Stimulated activated CD8-positive, alpha-beta memory T cell treated with anti-CD3 and anti-CD28 coated beads, Interleukin-4, amount 100 ng/mL, for 24 hours (primary cell): ENCODE results near the gene RHBG.
A peak's percentile ranks its signal among the peaks of the same experiment; 100 is the strongest.

Source experiments
- DNase-seq: peaks from one replicate; pipeline ENCODE4 v3.0.0-alpha.2; 2020; ENCODE audit warnings: low read depth

RHBG gene

GRCh38 chr1:156406251-156406650, 37.2 kb downstream of the RHBG start:
- no peak for DNase-seq

- no peak for DNase-seq
Measured at GRCh38 chr1:156407344-156407743, 38.3 kb downstream of the RHBG start.

- no peak for DNase-seq
Measured at GRCh38 chr1:156407760-156408159, 38.7 kb downstream of the RHBG start.

GRCh38 chr1:156409439-156409838, 40.4 kb downstream of the RHBG start:
- no peak for DNase-seq

- no peak for DNase-seq
Measured at GRCh38 chr1:156410238-156410637, 41.2 kb downstream of the RHBG start.

GRCh38 chr1:156410740-156411139, 41.7 kb downstream of the RHBG start:
- DNase-seq = no peak

GRCh38 chr1:156412653-156413321, 43.8 kb downstream of the RHBG start:
- no peak for DNase-seq

- DNase-seq = no peak
Measured at GRCh38 chr1:156413391-156414246, 44.6 kb downstream of the RHBG start.

- no peak for DNase-seq
Measured at GRCh38 chr1:156414461-156415064, 45.6 kb downstream of the RHBG start.

GRCh38 chr1:156416993-156417392, 48.0 kb downstream of the RHBG start:
- no peak for DNase-seq

GRCh38 chr1:156417401-156418020, 48.5 kb downstream of the RHBG start:
- DNase-seq = no peak

- DNase-seq = no peak
Measured at GRCh38 chr1:156418416-156419070, 49.5 kb downstream of the RHBG start.

GRCh38 chr1:156419854-156420204, 50.8 kb downstream of the RHBG start:
- peak; percentile 31 for DNase-seq

GRCh38 chr1:156420205-156421061, 51.4 kb downstream of the RHBG start:
- no peak for DNase-seq

- DNase-seq = peak; percentile 63
Measured at GRCh38 chr1:156421062-156421938, 52.3 kb downstream of the RHBG start.

GRCh38 chr1:156421939-156422601, 53.1 kb downstream of the RHBG start:
- no peak for DNase-seq

GRCh38 chr1:156422602-156423091, 53.6 kb downstream of the RHBG start:
- no peak for DNase-seq

GRCh38 chr1:156423422-156424352, 54.7 kb downstream of the RHBG start:
- DNase-seq = no peak
